ENCODE results near the gene FLNC. TPM values are rescaled to one million over a fixed set of nuclear protein-coding genes. Genes with fewer than 3 reads are reported as not detected.

Gene FLNC
- total and polyA plus RNA-seq, 9 of the 15 experiments (the other 6 are each of a cell fraction or from before 2014, with no cell fraction given) = 0.90 to 155 (median 28.8) TPM

- TF ChIP-seq NKRF (IDR thresholded peaks at IDR 0.05; ENCODE audit: borderline replicate concordance) = peak; percentile 84; the same call in 1 of the 2 replicates
- peak; percentile 39; the same call in 1 of the 2 replicates for TF ChIP-seq ETV5 (CRISPR knock-in tag; IDR thresholded peaks at IDR 0.05; ENCODE audit: low read depth)
- TF ChIP-seq, protein P1, sequence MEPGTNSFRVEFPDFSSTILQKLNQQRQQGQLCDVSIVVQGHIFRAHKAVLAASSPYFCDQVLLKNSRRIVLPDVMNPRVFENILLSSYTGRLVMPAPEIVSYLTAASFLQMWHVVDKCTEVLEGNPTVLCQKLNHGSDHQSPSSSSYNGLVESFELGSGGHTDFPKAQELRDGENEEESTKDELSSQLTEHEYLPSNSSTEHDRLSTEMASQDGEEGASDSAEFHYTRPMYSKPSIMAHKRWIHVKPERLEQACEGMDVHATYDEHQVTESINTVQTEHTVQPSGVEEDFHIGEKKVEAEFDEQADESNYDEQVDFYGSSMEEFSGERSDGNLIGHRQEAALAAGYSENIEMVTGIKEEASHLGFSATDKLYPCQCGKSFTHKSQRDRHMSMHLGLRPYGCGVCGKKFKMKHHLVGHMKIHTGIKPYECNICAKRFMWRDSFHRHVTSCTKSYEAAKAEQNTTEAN (CRISPR knock-in tag; IDR thresholded peaks at IDR 0.05) = no peak
- TF ChIP-seq, protein P2, sequence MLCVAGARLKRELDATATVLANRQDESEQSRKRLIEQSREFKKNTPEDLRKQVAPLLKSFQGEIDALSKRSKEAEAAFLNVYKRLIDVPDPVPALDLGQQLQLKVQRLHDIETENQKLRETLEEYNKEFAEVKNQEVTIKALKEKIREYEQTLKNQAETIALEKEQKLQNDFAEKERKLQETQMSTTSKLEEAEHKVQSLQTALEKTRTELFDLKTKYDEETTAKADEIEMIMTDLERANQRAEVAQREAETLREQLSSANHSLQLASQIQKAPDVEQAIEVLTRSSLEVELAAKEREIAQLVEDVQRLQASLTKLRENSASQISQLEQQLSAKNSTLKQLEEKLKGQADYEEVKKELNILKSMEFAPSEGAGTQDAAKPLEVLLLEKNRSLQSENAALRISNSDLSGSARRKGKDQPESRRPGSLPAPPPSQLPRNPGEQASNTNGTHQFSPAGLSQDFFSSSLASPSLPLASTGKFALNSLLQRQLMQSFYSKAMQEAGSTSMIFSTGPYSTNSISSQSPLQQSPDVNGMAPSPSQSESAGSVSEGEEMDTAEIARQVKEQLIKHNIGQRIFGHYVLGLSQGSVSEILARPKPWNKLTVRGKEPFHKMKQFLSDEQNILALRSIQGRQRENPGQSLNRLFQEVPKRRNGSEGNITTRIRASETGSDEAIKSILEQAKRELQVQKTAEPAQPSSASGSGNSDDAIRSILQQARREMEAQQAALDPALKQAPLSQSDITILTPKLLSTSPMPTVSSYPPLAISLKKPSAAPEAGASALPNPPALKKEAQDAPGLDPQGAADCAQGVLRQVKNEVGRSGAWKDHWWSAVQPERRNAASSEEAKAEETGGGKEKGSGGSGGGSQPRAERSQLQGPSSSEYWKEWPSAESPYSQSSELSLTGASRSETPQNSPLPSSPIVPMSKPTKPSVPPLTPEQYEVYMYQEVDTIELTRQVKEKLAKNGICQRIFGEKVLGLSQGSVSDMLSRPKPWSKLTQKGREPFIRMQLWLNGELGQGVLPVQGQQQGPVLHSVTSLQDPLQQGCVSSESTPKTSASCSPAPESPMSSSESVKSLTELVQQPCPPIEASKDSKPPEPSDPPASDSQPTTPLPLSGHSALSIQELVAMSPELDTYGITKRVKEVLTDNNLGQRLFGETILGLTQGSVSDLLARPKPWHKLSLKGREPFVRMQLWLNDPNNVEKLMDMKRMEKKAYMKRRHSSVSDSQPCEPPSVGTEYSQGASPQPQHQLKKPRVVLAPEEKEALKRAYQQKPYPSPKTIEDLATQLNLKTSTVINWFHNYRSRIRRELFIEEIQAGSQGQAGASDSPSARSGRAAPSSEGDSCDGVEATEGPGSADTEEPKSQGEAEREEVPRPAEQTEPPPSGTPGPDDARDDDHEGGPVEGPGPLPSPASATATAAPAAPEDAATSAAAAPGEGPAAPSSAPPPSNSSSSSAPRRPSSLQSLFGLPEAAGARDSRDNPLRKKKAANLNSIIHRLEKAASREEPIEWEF (CRISPR knock-in tag; IDR thresholded peaks at IDR 0.05) = peak; percentile 25; the same call in 1 of the 2 replicates
- peak; percentile 87 for TF ChIP-seq ZNF511 (CRISPR knock-in tag; IDR thresholded peaks at IDR 0.05)
- TF ChIP-seq ZNF778 (CRISPR knock-in tag; IDR thresholded peaks at IDR 0.05) = no peak
- no peak for TF ChIP-seq DIDO1 (tag; IDR thresholded peaks at IDR 0.05; ENCODE audit: low read depth)
- peak; percentile 73; the same call in 1 of the 2 replicates for TF ChIP-seq POLR2A (conservative IDR thresholded peaks at IDR 0.05)
- TF ChIP-seq NRF1 (conservative IDR thresholded peaks at IDR 0.05 in 1 of 2, IDR thresholded peaks at IDR 0.05 in 1 of 2) = peak; percentile 70 to 77
- TF ChIP-seq HDAC8 (tag; IDR thresholded peaks at IDR 0.05) = no peak
- peak; percentile 67; the same call in 1 of the 2 replicates for TF ChIP-seq E2F4 (CRISPR knock-in tag; IDR thresholded peaks at IDR 0.05; ENCODE audit: low read depth)
- TF ChIP-seq, protein P3, sequence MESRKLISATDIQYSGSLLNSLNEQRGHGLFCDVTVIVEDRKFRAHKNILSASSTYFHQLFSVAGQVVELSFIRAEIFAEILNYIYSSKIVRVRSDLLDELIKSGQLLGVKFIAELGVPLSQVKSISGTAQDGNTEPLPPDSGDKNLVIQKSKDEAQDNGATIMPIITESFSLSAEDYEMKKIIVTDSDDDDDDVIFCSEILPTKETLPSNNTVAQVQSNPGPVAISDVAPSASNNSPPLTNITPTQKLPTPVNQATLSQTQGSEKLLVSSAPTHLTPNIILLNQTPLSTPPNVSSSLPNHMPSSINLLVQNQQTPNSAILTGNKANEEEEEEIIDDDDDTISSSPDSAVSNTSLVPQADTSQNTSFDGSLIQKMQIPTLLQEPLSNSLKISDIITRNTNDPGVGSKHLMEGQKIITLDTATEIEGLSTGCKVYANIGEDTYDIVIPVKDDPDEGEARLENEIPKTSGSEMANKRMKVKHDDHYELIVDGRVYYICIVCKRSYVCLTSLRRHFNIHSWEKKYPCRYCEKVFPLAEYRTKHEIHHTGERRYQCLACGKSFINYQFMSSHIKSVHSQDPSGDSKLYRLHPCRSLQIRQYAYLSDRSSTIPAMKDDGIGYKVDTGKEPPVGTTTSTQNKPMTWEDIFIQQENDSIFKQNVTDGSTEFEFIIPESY (CRISPR knock-in tag; IDR thresholded peaks at IDR 0.05) = no peak
Measured at GRCh38 chr7:128830231-128831177, at the start of gene FLNC (continued).
